ENCODE measurements around the gene RHBDF1. TPM values are rescaled to one million over a fixed set of nuclear protein-coding genes. Genes with fewer than 3 reads are reported as not detected.

RHBDF1 gene
- total RNA-seq, 2 donors from 2014 or later: 0.23 to 0.47 TPM

- DNase-seq (ENCODE audit: low spot score in 2 of 2) (no peak), ATAC-seq (no peak)
- Mint-ChIP-seq H3K27ac (peak overlapping the region in 1 of 2 donors; percentile 4), H3K9me3 (no peaks in the 10 kb centered on the region), H3K36me3 (no peaks in the 10 kb centered on the region)
Measured at GRCh38 chr16:102060-102855, 29.8 kb upstream of the RHBDF1 start.

- Mint-ChIP-seq H3K36me3 (no peaks in the 10 kb centered on the region), H3K9me3 (no peaks in the 10 kb centered on the region), H3K27ac (no peak overlapping the region)
- ATAC-seq (no peak), DNase-seq (ENCODE audit: low spot score in 2 of 2) (no peak)
Measured at GRCh38 chr16:101586-101985, 29.2 kb upstream of the RHBDF1 start.

GRCh38 chr16:100989-101388 is 28.6 kb upstream of the RHBDF1 start:
- DNase-seq (ENCODE audit: low spot score in 2 of 2) (no peak), ATAC-seq (no peak)
- H3K36me3 Mint-ChIP-seq: no peaks in the 10 kb centered on the region
- H3K9me3 Mint-ChIP-seq: no peaks in the 10 kb centered on the region
- H3K27ac Mint-ChIP-seq: no peak overlapping the region

DNA sequence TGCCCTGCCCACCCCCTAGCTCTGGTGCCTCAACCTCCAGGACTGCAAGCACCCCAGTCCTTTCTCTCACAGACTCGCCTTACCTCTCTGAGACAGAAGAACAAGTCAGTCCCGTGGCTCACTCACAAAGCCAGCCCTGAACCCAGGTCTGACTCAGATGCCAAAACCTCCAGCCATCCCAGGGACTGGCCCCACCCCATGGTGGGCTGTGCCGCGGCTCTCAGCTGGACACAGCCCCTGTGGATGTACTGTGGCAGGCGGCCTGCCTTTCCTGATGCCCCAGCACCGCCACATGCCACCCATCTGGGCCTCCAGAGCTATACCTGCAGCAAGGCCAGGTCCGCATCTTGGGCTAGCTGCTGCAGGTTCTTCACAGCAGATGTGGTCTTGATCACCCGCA is 25.4 kb upstream of the RHBDF1 start:
- no peak overlapping the region for H3K27ac Mint-ChIP-seq
- DNase-seq (ENCODE audit: low spot score in 2 of 2) (no peak), ATAC-seq (no peak)
- H3K36me3 Mint-ChIP-seq: no peaks in the 10 kb centered on the region
- H3K9me3 Mint-ChIP-seq: no peaks in the 10 kb centered on the region

GRCh38 chr16:96935-97381 is 24.5 kb upstream of the RHBDF1 start:
- no peaks in the 10 kb centered on the region for H3K9me3 Mint-ChIP-seq
- DNase-seq (ENCODE audit: low spot score in 2 of 2): peak; percentile 88 to 96
- peak; percentile 95 to 99 for ATAC-seq
- no peaks in the 10 kb centered on the region for H3K36me3 Mint-ChIP-seq
- H3K27ac Mint-ChIP-seq: no peak overlapping the region

GRCh38 chr16:94918-95265 is 22.5 kb upstream of the RHBDF1 start:
- DNase-seq (ENCODE audit: low spot score in 2 of 2) (no peak), ATAC-seq (no peak)
- Mint-ChIP-seq H3K9me3 (no peaks in the 10 kb centered on the region), H3K36me3 (no peaks in the 10 kb centered on the region), H3K27ac (peak overlapping the region in 1 of 2 donors; percentile 93)

DNA sequence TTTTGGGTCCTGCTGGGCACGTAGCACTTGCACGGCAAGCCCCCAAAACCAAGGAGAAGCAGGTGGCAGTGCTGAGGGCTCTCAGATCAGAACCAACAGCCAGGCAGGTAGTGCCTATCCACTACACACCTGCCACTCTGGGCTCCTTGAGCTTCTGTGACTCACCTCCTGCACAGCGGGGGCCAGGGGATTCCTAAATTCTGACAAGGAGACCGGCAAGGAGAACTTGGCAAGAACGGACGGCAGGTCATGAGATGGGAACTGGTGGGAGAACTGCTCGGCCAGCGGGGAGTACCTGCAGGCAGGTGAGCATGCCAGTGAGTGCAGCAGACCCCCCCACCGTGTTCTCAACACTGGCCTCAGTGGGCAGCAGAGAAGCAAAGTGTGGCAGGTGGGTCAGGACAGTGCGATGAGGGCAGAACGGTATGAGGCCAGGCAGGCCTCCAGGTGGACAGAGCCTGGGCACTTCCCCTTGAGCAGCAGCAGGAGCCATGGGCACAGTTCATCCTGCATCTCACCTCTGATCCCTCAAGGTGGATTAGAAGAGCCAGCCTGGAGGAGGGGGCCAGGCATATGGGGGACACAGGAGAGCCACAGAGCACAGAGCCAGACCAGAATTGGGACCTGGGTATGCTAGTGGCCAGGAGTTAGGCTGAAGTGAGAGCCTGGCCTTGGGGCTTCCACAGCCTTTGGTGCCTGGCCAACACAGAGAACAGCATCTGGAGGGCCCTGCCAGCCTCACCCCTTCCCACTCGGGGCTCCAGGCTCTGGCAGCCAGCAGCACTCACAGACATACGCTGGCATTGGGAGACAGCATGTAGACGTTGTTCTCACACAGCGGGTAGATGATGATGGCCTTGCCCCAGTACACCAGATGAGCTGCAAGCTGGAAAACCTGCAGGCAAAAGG is 20.3 kb upstream of the RHBDF1 start:
- ATAC-seq (no peak), DNase-seq (ENCODE audit: low spot score in 2 of 2) (no peak)
- H3K27ac Mint-ChIP-seq: peak overlapping the region; percentile 72 to 74
- H3K36me3 Mint-ChIP-seq: no peaks in the 10 kb centered on the region
- no peaks in the 10 kb centered on the region for H3K9me3 Mint-ChIP-seq

- ATAC-seq: no peak
- no peaks in the 10 kb centered on the region for H3K9me3 Mint-ChIP-seq
Measured at GRCh38 chr16:91484-91883, 19.1 kb upstream of the RHBDF1 start.

GRCh38 chr16:89391-90302 is 17.2 kb upstream of the RHBDF1 start:
- Mint-ChIP-seq H3K36me3 (no peaks in the 10 kb centered on the region), H3K9me3 (no peaks in the 10 kb centered on the region), H3K27ac (peak overlapping the region in 1 of 2 donors; percentile 14)
- ATAC-seq (no peak), DNase-seq (ENCODE audit: low spot score in 2 of 2) (no peak)

More at GRCh38 chr16:91484-91883, 19.1 kb upstream of the RHBDF1 start:
- no peak for DNase-seq (ENCODE audit: low spot score in 2 of 2)
- peak overlapping the region in 1 of 2 donors; percentile 72 for H3K27ac Mint-ChIP-seq
- H3K36me3 Mint-ChIP-seq: no peaks in the 10 kb centered on the region

DNA sequence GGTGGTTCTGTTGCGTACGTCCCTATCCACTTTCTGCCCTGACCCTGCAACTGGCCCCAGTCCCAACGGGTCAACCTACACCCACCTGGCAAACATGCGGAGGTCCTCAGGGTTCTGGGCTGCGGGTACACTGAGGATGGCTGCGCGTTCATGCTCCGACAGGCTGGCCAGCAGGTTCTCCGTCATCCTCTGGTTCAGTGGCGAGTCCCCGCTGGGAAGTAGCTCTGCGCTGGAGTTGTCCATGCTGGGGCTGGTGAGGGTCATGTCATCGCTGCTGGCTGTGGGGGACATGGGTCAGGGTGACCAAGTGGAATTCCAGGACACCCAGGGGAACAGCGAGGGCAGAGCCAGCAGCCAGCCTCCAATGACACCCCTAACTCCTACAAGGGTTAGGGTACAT is 16.2 kb upstream of the RHBDF1 start:
- Mint-ChIP-seq H3K36me3 (no peaks in the 10 kb centered on the region), H3K27ac (no peak overlapping the region), H3K9me3 (no peaks in the 10 kb centered on the region)
- ATAC-seq: no peak
- DNase-seq (ENCODE audit: low spot score in 2 of 2): no peak

- Mint-ChIP-seq H3K27ac (peak overlapping the region in 1 of 2 donors; percentile 65), H3K36me3 (no peaks in the 10 kb centered on the region), H3K9me3 (no peaks in the 10 kb centered on the region)
- ATAC-seq (no peak), DNase-seq (ENCODE audit: low spot score in 2 of 2) (no peak)
Measured at GRCh38 chr16:86483-86952, 14.1 kb upstream of the RHBDF1 start.

DNA sequence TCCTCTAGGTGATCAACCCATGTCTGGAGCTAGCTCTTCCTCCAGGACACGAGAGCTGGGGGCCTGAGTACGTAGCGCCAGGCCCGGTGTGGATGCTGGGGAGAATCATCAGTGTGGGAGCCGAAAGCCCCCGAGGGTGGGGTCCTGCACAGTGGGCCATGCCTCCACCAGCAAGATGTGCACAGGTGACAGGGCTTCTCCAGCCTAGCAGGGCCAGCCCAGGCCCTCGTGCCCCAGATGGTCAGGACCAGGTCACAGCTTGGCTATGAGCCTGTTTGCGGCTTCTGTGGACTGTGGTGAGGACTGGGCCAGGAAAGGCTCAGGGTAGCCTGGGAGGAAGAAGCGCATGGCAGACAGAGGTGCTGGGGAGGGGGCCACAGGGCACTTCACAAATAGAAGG is 13.4 kb upstream of the RHBDF1 start:
- ATAC-seq (no peak), DNase-seq (ENCODE audit: low spot score in 2 of 2) (no peak)
- Mint-ChIP-seq H3K9me3 (no peaks in the 10 kb centered on the region), H3K27ac (peak overlapping the region; percentile 65 to 89), H3K36me3 (no peaks in the 10 kb centered on the region)

GRCh38 chr16:85407-85782 is 13.0 kb upstream of the RHBDF1 start:
- Mint-ChIP-seq H3K27ac (peak overlapping the region; percentile 89 to 92), H3K36me3 (no peaks in the 10 kb centered on the region), H3K9me3 (no peaks in the 10 kb centered on the region)
- DNase-seq (ENCODE audit: low spot score in 2 of 2) (no peak), ATAC-seq (no peak)

DNA sequence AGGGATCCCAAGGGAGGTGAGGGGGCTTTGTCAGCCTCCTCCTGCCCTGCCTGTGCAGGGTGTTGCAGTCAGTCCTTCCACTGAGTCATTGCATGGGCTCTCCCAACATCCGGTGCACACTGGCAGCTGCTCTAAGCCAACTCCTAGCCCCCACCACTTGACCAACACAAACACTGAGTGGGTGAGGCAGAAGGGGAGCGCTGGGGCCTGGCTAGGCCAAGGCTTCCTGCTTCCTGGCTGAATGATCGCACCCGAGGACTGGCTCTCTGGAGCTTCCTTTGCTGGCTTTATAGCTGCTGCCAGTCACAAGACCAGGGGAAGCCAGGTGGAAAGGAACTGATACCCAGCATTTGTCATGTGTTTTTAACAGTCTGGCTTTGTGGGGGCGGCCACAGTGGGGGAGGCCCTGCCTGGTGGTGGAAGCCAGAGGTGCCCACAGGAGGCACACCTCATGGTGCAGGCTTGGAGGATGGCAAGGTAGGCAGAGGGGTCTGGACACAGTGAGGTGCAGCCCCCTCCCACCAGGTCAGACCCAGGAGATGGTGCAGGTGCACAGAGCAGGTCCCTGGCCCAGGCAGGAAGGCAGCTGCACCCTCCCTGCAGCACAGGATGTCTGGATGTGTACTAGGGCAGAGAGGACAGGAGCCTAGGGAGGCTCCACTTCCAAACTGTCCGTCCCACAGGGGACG is 12.4 kb upstream of the RHBDF1 start:
- DNase-seq (ENCODE audit: low spot score in 2 of 2): peak; percentile 58 to 83
- peaks cover 0 to 1% of the 10 kb centered on the region in 2 donors for H3K36me3 Mint-ChIP-seq
- peak overlapping the region; percentile 89 to 92 for H3K27ac Mint-ChIP-seq
- no peaks in the 10 kb centered on the region for H3K9me3 Mint-ChIP-seq
- peak; percentile 90 to 94 for ATAC-seq

DNA sequence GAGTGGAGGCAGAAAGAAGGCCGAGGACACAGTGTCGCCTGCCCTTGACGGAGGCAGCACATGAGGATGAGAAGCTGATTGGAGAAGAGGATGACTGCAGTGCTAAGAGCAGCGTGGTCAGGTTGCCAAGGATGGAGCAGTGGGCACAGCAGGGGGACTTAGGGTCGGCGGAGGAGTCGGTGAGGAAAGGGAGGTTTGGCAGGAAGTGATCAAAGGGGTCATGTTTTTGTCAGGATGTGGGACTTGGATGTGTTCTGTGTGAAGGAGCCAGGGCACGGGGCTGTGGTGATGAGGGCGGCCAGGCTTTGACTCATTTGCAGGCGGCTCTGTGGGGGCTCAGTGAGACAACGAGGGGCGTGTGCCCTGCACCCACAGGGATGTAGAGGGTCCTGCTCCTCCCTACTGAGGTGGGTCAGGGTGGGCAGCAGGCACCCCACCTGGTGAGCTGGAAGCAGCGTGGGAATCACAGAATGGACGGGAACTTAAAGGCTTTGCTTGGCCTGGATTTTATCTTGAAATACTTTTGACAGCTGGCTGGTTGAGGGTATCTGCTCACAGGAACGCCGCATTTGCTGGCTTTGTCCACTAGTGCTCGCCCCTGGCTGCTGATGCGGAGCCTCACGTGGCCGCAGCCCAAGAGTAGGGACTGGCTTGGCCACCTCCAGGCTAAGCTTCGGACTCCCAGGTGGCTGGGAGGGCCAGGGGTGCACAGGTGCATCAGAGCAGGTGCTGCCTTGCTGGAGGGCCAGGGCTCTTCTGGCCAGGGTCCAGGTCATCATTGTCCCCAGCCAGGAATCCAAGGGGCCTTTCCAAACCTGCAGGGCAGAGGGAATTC is 11.6 kb upstream of the RHBDF1 start:
- peak overlapping the region; percentile 87 to 89 for H3K27ac Mint-ChIP-seq
- H3K9me3 Mint-ChIP-seq: no peaks in the 10 kb centered on the region
- ATAC-seq (peak; percentile 21 to 31), DNase-seq (ENCODE audit: low spot score in 2 of 2) (no peak)
- peaks cover 0 to 4% of the 10 kb centered on the region in 2 donors for H3K36me3 Mint-ChIP-seq
